Measurements from ENCODE around the gene DAZAP1. TPM values are rescaled to one million over a fixed set of nuclear protein-coding genes. Genes with fewer than 3 reads are reported as not detected.

The DAZAP1 gene
- total RNA-seq, 1 experiment from 2014 or later: 177 TPM

- ATAC-seq (no peak), DNase-seq (no peak)
- no peaks in the 10 kb centered on the region for H3F3A ChIP-seq (ENCODE audit: low read length, unreplicated experiment)
- ChIA-PET POLR2A (ENCODE audit: unreplicated experiment) (no interaction called here), CTCF (no interaction called here)
- H3K9me2 ChIP-seq (replicated peaks; ENCODE audit: low read length): no peaks in the 10 kb centered on the region
- TF ChIP-seq EZH2 (IDR thresholded peaks at IDR 0.05; ENCODE audit: low read length, unreplicated experiment) (no peak), EZH2phosphoT487 (IDR thresholded peaks at IDR 0.05; ENCODE audit: borderline replicate concordance, low read length) (no peak), CTCF (conservative IDR thresholded peaks at IDR 0.05; ENCODE audit: low read depth, low read length) (no peak)
- H3K9me3 ChIP-seq (ENCODE audit: low read length): no peaks in the 10 kb centered on the region
- H4K20me1 ChIP-seq (ENCODE audit: low read length): no peaks in the 10 kb centered on the region
- no peak overlapping the region for H3K4me2 ChIP-seq (ENCODE audit: low read length)
- H3K36me3 ChIP-seq (ENCODE audit: low read depth, low read length): no peaks in the 10 kb centered on the region
- no peaks in the 10 kb centered on the region for H3K27me3 ChIP-seq (ENCODE audit: low read length)
- H3K9ac ChIP-seq (ENCODE audit: low read length): no peak overlapping the region
- H3K4me1 ChIP-seq (ENCODE audit: insufficient read depth, low read length): peaks cover 12% of the 10 kb centered on the region
- H3K79me2 ChIP-seq (ENCODE audit: low read length): peaks cover 25% of the 10 kb centered on the region
- H3K27ac ChIP-seq (ENCODE audit: low read length): no peak overlapping the region
- H2AFZ ChIP-seq (ENCODE audit: low read length): no peak overlapping the region
- H3K4me3 ChIP-seq (ENCODE audit: low read length): no peak overlapping the region
- BruUV-seq (replicated peaks): no TSS peak
- intact Hi-C loops (cut with micrococcal nuclease): no loop called here
Observed at GRCh38 chr19:1474011-1474764, 66.8 kb downstream of the DAZAP1 start.

- no peak for DNase-seq
- Histone ChIP-seq H3K36me3 (ENCODE audit: low read depth, low read length) (no peaks in the 10 kb centered on the region), H2AFZ (ENCODE audit: low read length) (no peak overlapping the region), H3K4me2 (ENCODE audit: low read length) (no peak overlapping the region), H3K9ac (ENCODE audit: low read length) (no peak overlapping the region), H3K4me3 (ENCODE audit: low read length) (no peak overlapping the region), H3K4me1 (ENCODE audit: insufficient read depth, low read length) (peaks cover 12% of the 10 kb centered on the region), H3K27ac (ENCODE audit: low read length) (no peak overlapping the region), H4K20me1 (ENCODE audit: low read length) (no peaks in the 10 kb centered on the region), H3K79me2 (ENCODE audit: low read length) (peaks cover 25% of the 10 kb centered on the region), H3K9me2 (replicated peaks; ENCODE audit: low read length) (no peaks in the 10 kb centered on the region), H3K9me3 (ENCODE audit: low read length) (no peaks in the 10 kb centered on the region), H3F3A (ENCODE audit: low read length, unreplicated experiment) (no peaks in the 10 kb centered on the region), H3K27me3 (ENCODE audit: low read length) (no peaks in the 10 kb centered on the region)
- no peak for TF ChIP-seq EZH2 (IDR thresholded peaks at IDR 0.05; ENCODE audit: low read length, unreplicated experiment)
- TF ChIP-seq CTCF (conservative IDR thresholded peaks at IDR 0.05; ENCODE audit: low read depth, low read length): no peak
- no peak for TF ChIP-seq EZH2phosphoT487 (IDR thresholded peaks at IDR 0.05; ENCODE audit: borderline replicate concordance, low read length)
- ATAC-seq: no peak
- intact Hi-C loops (cut with micrococcal nuclease): no loop called here
- BruUV-seq (replicated peaks): no TSS peak
- POLR2A ChIA-PET (ENCODE audit: unreplicated experiment): no interaction called here
- CTCF ChIA-PET: no interaction called here
Observed at GRCh38 chr19:1474765-1475351, 67.5 kb downstream of the DAZAP1 start.
